Activated CD8-positive, alpha-beta memory T cell treated with anti-CD3 and anti-CD28 coated beads for 1 hour (primary cell): Measurements from ENCODE around the gene COL23A1.
"Not testable (repeated sequence)": the region's sequence is repeated elsewhere in the genome, so short reads cannot be mapped to it uniquely, and the experiment has no call there.

Experiments used
- DNase-seq, 2 donors: peaks; one replicate each; pipeline ENCODE4 v3.0.0-alpha.2; 2020; ENCODE audit warnings: low read depth in 1 of 2; ENCODE audit errors: extremely low read depth in 1 of 2

The COL23A1 gene

GRCh38 chr5:178383919-178384815 is 206.0 kb downstream of the COL23A1 start:
- no peak for DNase-seq

DNA sequence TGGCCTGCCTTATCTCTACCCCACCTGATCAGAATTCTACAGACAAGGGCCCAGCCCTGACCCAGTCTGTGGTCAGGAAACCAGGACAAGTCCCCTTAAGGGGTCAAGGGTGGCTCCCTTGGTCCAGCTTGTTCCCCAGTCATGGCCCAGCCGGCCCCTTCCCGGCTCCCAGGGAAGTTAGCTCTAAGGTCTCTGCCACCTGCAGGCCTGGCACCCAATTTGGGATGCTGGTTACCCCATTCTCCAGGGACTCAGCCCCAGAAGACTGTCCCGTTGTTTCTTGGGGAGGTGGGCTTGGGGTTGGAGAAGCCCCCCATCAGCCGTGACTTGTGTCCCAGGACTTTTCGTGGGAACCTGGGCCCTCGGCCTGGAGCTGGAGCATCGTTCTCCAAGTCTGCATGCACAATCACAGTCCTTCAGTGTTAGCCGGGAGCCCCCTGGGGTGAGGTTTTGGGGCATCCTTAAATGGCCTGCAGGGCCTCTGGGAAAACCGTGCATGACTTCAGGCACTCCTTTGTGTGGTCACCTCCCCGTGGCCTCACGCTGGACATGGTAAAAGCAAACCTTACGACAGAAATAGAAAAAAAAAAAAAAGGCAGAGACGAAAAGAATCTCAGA is 206.8 kb downstream of the COL23A1 start:
- no peak for DNase-seq

- DNase-seq: no peak
Measured at GRCh38 chr5:178382754-178383164, 207.4 kb downstream of the COL23A1 start.

DNA sequence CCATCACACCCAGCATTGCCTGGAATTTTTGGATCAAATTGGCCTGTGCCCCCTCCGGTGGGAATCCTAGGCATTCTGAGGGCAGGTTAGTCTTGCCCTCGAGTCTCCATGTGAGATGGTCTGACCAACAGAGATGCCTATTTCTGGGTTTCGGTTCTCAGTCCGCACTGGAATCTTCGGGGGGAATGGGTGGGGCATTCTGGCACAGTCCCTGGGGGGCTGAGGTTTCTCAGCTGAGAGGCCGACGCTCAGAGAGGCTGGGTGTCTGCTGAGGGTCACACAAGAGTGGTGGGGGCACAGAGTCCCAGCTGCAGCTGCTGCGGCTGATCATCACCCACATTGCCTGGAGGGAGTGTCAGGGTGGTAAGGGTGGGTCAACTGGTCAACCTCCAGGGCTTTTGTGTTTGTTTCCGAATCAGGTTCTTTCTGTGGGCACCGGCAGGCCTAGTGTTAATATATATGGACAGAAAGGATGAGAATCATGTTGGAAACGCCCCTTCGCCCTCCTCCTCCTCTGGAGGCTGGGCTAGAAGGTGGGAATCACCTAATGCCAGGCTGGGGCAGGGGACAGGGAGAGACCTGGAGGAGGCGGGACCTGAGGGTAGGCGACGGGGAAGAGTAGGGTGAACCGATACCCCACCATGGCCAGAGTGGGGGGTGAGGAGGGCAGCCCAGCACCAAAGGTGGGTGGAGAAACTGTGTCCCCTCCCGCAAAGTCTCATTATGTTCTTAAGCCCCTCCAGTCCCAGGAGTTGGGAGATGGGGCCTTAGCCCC is 208.1 kb downstream of the COL23A1 start:
- DNase-seq: no peak

- DNase-seq: no peak
Measured at GRCh38 chr5:178381206-178381605, 209.0 kb downstream of the COL23A1 start.

GRCh38 chr5:178380541-178381074 is 209.6 kb downstream of the COL23A1 start:
- no peak for DNase-seq

- DNase-seq: no peak
Measured at GRCh38 chr5:178380086-178380485, 210.1 kb downstream of the COL23A1 start.

- DNase-seq: no peak
Measured at GRCh38 chr5:178378527-178379484, 211.4 kb downstream of the COL23A1 start.

DNA sequence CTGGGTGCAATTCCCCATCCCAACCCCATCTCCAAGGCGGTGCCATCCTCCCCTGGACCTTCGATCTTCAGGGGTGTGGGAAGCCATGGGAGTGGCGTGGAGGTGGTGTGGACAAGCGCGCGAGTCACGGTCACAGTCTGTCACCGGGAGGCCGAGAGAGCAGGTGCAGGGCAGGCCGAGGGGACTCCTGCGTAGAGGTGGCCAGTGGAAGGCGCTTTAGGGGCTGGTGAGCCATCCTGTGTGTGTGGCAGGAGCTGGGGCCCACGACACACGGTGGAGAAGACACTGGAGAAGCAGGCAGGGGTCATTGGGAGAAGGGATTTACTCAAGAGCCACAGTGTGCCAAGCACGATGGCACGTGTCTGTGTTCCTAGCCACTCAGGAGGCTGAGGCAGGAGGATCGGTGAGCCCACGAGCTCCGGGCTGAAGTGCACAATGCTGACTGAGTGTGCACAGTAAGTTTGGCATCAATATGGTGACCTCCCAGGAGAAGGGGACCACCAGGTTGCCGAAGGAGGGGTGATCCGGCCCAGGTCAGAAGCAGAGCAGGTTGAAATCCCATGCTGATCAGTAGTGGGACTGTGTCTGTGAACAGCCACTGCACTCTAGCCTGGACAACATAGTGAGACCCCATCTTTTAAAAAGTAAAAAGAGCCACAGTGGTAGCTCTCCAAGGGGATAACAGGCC is 212.5 kb downstream of the COL23A1 start:
- DNase-seq: no peak

DNA sequence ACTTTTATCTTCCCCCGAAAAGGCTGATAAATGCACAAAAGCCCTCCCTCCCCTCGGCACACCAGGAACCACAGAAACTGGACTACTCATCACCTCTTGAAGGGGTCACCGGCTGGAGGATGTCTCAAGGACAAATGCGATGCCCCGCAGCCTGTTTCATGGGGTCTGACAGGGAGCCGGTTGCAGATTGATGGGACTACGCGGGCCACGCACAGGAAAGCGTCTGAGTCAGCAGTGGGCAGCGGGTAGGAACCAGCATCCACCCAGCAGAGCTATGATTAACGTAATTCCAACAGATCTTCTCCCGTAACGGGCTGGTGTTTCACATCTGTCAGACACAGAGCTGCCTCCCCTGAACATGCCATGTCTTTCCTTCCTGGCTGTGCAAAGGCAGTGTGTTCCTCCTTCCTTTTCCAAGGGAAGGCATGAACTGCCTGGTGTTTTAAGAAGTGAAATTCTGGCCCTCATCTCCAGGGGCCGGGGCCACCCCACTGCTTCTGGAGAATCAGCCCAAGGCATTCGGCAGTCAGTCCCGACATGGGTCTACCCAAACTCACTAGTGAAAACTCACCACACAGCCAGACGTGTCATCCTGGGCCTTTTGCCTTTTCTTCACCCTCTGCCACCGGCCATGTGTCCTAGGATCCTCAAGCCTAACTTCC is 213.1 kb downstream of the COL23A1 start:
- DNase-seq: no peak

- DNase-seq: no peak
Measured at GRCh38 chr5:178375348-178375747, 214.8 kb downstream of the COL23A1 start.

DNA sequence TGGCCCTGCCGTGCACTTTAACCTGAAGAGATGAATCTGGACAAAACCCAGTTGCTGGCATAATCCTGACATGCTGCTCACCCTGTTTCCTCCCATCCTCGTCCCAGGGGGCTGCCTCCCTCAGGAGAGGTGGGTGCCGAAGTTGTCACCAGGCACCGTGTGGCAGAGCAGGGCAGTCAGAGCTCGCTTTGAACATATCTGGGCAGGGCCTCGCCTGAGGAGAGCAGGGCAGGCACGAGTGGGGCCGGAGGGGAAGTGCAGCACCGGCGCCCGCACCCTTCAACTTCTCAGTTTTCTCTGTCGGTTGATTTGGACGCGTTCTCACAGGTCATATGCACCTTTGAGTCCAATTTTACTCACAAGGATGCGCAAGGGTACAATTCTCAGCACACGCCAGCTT is 216.5 kb downstream of the COL23A1 start:
- no peak for DNase-seq

GRCh38 chr5:178372142-178372571 is 218.0 kb downstream of the COL23A1 start:
- no peak for DNase-seq

- no peak for DNase-seq
Measured at GRCh38 chr5:178371362-178372111, 218.7 kb downstream of the COL23A1 start.

DNA sequence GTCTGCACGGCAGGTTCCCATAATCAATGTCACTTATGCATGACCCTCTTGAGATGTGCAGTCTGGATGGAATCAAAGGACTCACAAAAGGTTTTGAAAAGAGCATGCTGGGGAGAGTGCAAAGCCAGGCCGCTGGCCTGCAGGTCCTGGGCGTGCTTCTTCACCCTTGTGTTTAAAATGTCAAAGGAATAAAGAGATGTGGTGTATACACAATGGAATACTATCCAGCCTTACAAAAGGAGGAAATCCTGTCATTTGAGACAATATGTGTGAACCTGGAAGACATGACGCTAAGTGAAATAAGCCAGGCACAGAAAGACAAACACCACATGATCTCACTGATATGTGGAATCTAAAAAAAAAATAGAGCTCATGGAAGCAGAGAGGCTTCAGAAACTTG is 220.1 kb downstream of the COL23A1 start:
- no peak for DNase-seq

GRCh38 chr5:178369469-178369868 is 220.7 kb downstream of the COL23A1 start:
- not testable (repeated sequence) for DNase-seq

- no peak for DNase-seq
Measured at GRCh38 chr5:178368716-178369300, 221.4 kb downstream of the COL23A1 start.

DNA sequence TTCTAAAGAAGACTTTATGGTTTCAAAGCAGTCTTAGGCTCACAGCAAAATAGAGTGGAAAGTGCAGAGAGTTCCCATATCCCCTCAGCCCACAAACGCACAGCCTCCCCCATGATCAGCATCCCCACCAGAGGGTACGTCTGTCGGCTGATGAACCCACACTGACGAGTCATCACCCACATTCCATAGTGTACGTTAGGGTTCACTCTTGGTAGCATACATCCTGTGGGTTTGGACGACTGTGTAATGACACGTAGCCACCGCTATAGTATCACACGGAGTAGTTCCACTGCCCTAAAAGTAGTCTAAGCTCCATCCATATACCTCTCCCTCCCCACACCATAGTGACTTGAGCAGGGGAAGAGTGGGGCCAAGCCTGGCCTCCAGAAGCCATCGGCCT is 221.9 kb downstream of the COL23A1 start:
- DNase-seq: no peak
